ENCODE measurements around the gene ZFC3H1.

The ZFC3H1 gene

GRCh38 chr12:71671816-71672215, 8.2 kb upstream of the ZFC3H1 start:
- no peak for DNase-seq

GRCh38 chr12:71671311-71671710, 7.7 kb upstream of the ZFC3H1 start:
- peak in 1 of 5 experiments; percentile 51 for DNase-seq

GRCh38 chr12:71666259-71666658, 2.6 kb upstream of the ZFC3H1 start:
- DNase-seq: no peak

GRCh38 chr12:71665090-71665463, 1.4 kb upstream of the ZFC3H1 start:
- no peak for DNase-seq

GRCh38 chr12:71664411-71665089, 902 bp upstream of the ZFC3H1 start:
- DNase-seq: no peak

GRCh38 chr12:71662849-71663560, 643 bp downstream of the ZFC3H1 start:
- peak; percentile 42 to 86 (median 70) for DNase-seq

- DNase-seq: no peak
Measured at GRCh38 chr12:71661977-71662530, 1.6 kb downstream of the ZFC3H1 start.

GRCh38 chr12:71656740-71657139, 6.9 kb downstream of the ZFC3H1 start:
- no peak for DNase-seq

- DNase-seq: no peak
Measured at GRCh38 chr12:71655907-71656306, 7.7 kb downstream of the ZFC3H1 start.

GRCh38 chr12:71655495-71655894, 8.2 kb downstream of the ZFC3H1 start:
- DNase-seq: peak in 1 of 5 experiments; percentile 26

GRCh38 chr12:71654200-71654599, 9.4 kb downstream of the ZFC3H1 start:
- DNase-seq: no peak

- no peak for DNase-seq
Measured at GRCh38 chr12:71653137-71653536, 10.5 kb downstream of the ZFC3H1 start.

- no peak for DNase-seq
Measured at GRCh38 chr12:71652656-71653055, 11.0 kb downstream of the ZFC3H1 start.

- no peak for DNase-seq
Measured at GRCh38 chr12:71649401-71649800, 14.2 kb downstream of the ZFC3H1 start.

GRCh38 chr12:71648537-71648936, 15.1 kb downstream of the ZFC3H1 start:
- DNase-seq: no peak

- no peak for DNase-seq
Measured at GRCh38 chr12:71646512-71646911, 17.1 kb downstream of the ZFC3H1 start.

GRCh38 chr12:71645268-71645667, 18.4 kb downstream of the ZFC3H1 start:
- no peak for DNase-seq

- peak in 1 of 5 experiments; percentile 76 for DNase-seq
Measured at GRCh38 chr12:71642264-71642663, 21.4 kb downstream of the ZFC3H1 start.

GRCh38 chr12:71641390-71641789, 22.3 kb downstream of the ZFC3H1 start:
- no peak for DNase-seq

GRCh38 chr12:71640316-71640715, 23.3 kb downstream of the ZFC3H1 start:
- no peak for DNase-seq

- DNase-seq: no peak
Measured at GRCh38 chr12:71639341-71639760, 24.3 kb downstream of the ZFC3H1 start.

GRCh38 chr12:71638499-71638898, 25.1 kb downstream of the ZFC3H1 start:
- DNase-seq: no peak

- DNase-seq: peak in 2 of 5 experiments; percentile 13 to 64
Measured at GRCh38 chr12:71636704-71637115, 26.9 kb downstream of the ZFC3H1 start.

- DNase-seq: no peak
Measured at GRCh38 chr12:71627438-71628002, 36.1 kb downstream of the ZFC3H1 start.
